Measurements from ENCODE around the gene PIP4K2B. TPM values are rescaled to one million over a fixed set of nuclear protein-coding genes. Genes with fewer than 3 reads are reported as not detected.

The PIP4K2B gene
- total and polyA plus RNA-seq, 9 of the 15 experiments (the other 6 are each of a cell fraction or from before 2014, with no cell fraction given) = 3.7 to 29.9 (median 23.0) TPM

DNA sequence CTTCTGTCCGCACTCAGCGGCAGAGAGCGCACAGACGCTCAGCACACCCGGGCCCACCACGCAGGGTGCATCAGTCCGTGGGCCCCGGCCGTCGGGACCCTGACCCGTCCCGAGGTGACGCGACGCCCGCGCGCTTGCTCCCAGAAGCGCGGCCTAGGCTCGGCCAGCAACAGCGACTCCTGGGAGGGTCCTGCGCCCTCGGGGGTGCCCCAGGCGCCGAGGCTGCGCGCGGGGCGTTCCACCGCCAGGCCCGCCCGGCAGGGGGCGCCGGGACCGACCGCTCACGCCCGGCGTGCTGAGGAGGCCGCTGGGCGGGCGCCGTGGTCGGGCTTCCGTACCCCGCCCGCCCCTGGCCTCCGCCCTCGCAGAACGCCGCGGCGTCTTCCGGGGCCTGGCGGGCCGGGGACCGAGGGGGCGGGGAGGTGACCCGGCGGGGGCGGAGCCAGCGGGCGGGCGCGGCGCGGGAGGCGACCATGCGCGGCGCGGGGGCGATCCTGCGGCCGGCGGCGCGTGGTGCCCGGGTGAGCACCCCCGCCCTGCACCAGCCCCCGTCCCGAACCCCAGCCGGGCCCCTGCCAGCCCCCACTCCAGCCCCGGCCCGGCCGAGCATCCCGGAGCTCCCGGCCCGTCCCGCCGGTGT lies 69.3 kb downstream of the PIP4K2B start, which contains the start of gene CISD3 (continued):
- TF ChIP-seq ZNF12 (CRISPR knock-in tag; IDR thresholded peaks at IDR 0.05) (no peak), DPF2 (IDR thresholded peaks at IDR 0.05) (no peak), KDM2B (CRISPR knock-in tag; IDR thresholded peaks at IDR 0.05) (0 out of 2 replicates have a peak, but pooled peaks have one; percentile 12), ZNF175 (CRISPR knock-in tag; IDR thresholded peaks at IDR 0.05; ENCODE audit: low read depth) (no peak), ARID1B (IDR thresholded peaks at IDR 0.05) (no peak), ATF1 (CRISPR knock-in tag; IDR thresholded peaks at IDR 0.05) (no peak), ATF1 (tag; IDR thresholded peaks at IDR 0.05) (peak; percentile 25; the same call in 1 of the 2 replicates), NCOA6 (IDR thresholded peaks at IDR 0.05) (no peak), ASH1L (IDR thresholded peaks at IDR 0.05; ENCODE audit: borderline replicate concordance, low read depth, partially characterized antibody) (no peak), ZC3H4 (CRISPR knock-in tag; IDR thresholded peaks at IDR 0.05; ENCODE audit: borderline replicate concordance) (no peak), POLR3A (IDR thresholded peaks at IDR 0.05; ENCODE audit: borderline replicate concordance, extremely low read depth, insufficient read depth, insufficient read length) (no peak), KDM4B (IDR thresholded peaks at IDR 0.05; ENCODE audit: borderline replicate concordance in 2 of 2, low read depth in 1 of 2) (peak in 1 of 2 experiments; percentile 58; a peak in 1 of 4 replicates), ZNF766 (CRISPR knock-in tag; conservative IDR thresholded peaks at IDR 0.05) (0 out of 2 replicates have a peak, but pooled peaks have one; percentile 30)
- TF ChIP-seq, protein P1, sequence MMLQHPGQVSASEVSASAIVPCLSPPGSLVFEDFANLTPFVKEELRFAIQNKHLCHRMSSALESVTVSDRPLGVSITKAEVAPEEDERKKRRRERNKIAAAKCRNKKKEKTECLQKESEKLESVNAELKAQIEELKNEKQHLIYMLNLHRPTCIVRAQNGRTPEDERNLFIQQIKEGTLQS (IDR thresholded peaks at IDR 0.05) = no peak
- TF ChIP-seq, protein P1 (CRISPR knock-in tag; conservative IDR thresholded peaks at IDR 0.05) = no peak
- TF ChIP-seq, protein P2, sequence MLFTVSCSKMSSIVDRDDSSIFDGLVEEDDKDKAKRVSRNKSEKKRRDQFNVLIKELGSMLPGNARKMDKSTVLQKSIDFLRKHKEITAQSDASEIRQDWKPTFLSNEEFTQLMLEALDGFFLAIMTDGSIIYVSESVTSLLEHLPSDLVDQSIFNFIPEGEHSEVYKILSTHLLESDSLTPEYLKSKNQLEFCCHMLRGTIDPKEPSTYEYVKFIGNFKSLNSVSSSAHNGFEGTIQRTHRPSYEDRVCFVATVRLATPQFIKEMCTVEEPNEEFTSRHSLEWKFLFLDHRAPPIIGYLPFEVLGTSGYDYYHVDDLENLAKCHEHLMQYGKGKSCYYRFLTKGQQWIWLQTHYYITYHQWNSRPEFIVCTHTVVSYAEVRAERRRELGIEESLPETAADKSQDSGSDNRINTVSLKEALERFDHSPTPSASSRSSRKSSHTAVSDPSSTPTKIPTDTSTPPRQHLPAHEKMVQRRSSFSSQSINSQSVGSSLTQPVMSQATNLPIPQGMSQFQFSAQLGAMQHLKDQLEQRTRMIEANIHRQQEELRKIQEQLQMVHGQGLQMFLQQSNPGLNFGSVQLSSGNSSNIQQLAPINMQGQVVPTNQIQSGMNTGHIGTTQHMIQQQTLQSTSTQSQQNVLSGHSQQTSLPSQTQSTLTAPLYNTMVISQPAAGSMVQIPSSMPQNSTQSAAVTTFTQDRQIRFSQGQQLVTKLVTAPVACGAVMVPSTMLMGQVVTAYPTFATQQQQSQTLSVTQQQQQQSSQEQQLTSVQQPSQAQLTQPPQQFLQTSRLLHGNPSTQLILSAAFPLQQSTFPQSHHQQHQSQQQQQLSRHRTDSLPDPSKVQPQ (CRISPR knock-in tag; IDR thresholded peaks at IDR 0.05; ENCODE audit: borderline replicate concordance) = no peak
- TF ChIP-seq, protein P3, sequence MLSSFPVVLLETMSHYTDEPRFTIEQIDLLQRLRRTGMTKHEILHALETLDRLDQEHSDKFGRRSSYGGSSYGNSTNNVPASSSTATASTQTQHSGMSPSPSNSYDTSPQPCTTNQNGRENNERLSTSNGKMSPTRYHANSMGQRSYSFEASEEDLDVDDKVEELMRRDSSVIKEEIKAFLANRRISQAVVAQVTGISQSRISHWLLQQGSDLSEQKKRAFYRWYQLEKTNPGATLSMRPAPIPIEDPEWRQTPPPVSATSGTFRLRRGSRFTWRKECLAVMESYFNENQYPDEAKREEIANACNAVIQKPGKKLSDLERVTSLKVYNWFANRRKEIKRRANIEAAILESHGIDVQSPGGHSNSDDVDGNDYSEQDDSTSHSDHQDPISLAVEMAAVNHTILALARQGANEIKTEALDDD (IDR thresholded peaks at IDR 0.05) = no peak
- TF ChIP-seq, protein P4, sequence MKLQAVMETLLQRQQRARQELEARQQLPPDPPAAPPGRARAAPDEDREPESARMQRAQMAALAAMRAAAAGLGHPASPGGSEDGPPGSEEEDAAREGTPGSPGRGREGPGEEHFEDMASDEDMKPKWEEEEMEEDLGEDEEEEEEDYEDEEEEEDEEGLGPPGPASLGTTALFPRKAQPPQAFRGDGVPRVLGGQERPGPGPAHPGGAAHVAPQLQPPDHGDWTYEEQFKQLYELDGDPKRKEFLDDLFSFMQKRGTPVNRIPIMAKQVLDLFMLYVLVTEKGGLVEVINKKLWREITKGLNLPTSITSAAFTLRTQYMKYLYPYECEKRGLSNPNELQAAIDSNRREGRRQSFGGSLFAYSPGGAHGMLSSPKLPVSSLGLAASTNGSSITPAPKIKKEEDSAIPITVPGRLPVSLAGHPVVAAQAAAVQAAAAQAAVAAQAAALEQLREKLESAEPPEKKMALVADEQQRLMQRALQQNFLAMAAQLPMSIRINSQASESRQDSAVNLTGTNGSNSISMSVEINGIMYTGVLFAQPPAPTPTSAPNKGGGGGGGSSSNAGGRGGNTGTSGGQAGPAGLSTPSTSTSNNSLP (IDR thresholded peaks at IDR 0.05; ENCODE audit: borderline replicate concordance, low read depth, low read length) = no peak
- TF ChIP-seq, protein P5, sequence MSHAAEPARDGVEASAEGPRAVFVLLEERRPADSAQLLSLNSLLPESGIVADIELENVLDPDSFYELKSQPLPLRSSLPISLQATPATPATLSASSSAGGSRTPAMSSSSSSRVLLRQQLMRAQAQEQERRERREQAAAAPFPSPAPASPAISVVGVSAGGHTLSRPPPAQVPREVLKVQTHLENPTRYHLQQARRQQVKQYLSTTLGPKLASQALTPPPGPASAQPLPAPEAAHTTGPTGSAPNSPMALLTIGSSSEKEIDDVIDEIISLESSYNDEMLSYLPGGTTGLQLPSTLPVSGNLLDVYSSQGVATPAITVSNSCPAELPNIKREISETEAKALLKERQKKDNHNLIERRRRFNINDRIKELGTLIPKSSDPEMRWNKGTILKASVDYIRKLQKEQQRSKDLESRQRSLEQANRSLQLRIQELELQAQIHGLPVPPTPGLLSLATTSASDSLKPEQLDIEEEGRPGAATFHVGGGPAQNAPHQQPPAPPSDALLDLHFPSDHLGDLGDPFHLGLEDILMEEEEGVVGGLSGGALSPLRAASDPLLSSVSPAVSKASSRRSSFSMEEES (CRISPR knock-in tag; IDR thresholded peaks at IDR 0.05) = no peak
